ENCODE results near the gene ATG101. TPM values are rescaled to one million over a fixed set of nuclear protein-coding genes. Genes with fewer than 3 reads are reported as not detected.

Gene ATG101
- total and polyA plus RNA-seq, 2 experiments from 2014 or later: 27.7 to 60.3 TPM

- H3K27ac Mint-ChIP-seq: no peak overlapping the region
These were observed 8.2 kb upstream of the ATG101 start for GRCh38 chr12:52061470-52062166.

More at GRCh38 chr12:52061470-52062166, 8.2 kb upstream of the ATG101 start:
- Histone ChIP-seq H2AFZ (no peak overlapping the region), H3K4me3 (no peak overlapping the region), H3K4me2 (no peak overlapping the region), H3K27me3 (ENCODE audit: insufficient read depth) (no peaks in the 10 kb centered on the region), H4K20me1 (replicated peaks; ENCODE audit: insufficient read depth) (no peaks in the 10 kb centered on the region), H3K36me3 (ENCODE audit: insufficient read depth) (no peaks in the 10 kb centered on the region), H3K27ac (ENCODE audit: low read depth) (no peak overlapping the region), H3F3A (replicated peaks; ENCODE audit: low read depth) (no peaks in the 10 kb centered on the region), H3K9me2 (ENCODE audit: insufficient read depth) (no peaks in the 10 kb centered on the region), H3K79me2 (replicated peaks; ENCODE audit: insufficient read depth) (no peaks in the 10 kb centered on the region), H3K4me1 (ENCODE audit: insufficient read depth) (no peaks in the 10 kb centered on the region)
- no peak for DNase-seq (ENCODE audit: low spot score)
- H3K4me1 Mint-ChIP-seq: peaks cover 2% of the 10 kb centered on the region; the same call in 1 of the 3 replicates
- TF ChIP-seq ZNF462 (CRISPR knock-in tag; IDR thresholded peaks at IDR 0.05) (no peak), STAT1 (IDR thresholded peaks at IDR 0.05; ENCODE audit: unreplicated experiment) (no peak), ETS1 (IDR thresholded peaks at IDR 0.05) (no peak), REST (IDR thresholded peaks at IDR 0.05; ENCODE audit: unreplicated experiment) (no peak), EZH2 (IDR thresholded peaks at IDR 0.05; ENCODE audit: low read depth, unreplicated experiment) (no peak), POLR2AphosphoS5 (IDR thresholded peaks at IDR 0.05; ENCODE audit: low read depth) (no peak), ZNF331 (CRISPR knock-in tag; IDR thresholded peaks at IDR 0.05; ENCODE audit: low read depth) (no peak), JUNB (IDR thresholded peaks at IDR 0.05; ENCODE audit: unreplicated experiment) (no peak), CREB1 (CRISPR knock-in tag; IDR thresholded peaks at IDR 0.05; ENCODE audit: low read depth) (no peak), ZNF114 (CRISPR knock-in tag; IDR thresholded peaks at IDR 0.05) (no peak), CTCF (conservative IDR thresholded peaks at IDR 0.05; ENCODE audit: low read depth in 2 of 2) (no peak), EZH2phosphoT487 (IDR thresholded peaks at IDR 0.05; ENCODE audit: unreplicated experiment) (no peak), NANOG (IDR thresholded peaks at IDR 0.05; ENCODE audit: borderline replicate concordance) (no peak)
- no peaks in the 10 kb centered on the region for H3K9me3 Mint-ChIP-seq
- H3K4me3 Mint-ChIP-seq: no peak overlapping the region
- peaks cover 7% of the 10 kb centered on the region for H3K36me3 Mint-ChIP-seq (ENCODE audit: low read depth)
- ATAC-seq: no peak
- H3K27me3 Mint-ChIP-seq (ENCODE audit: insufficient read depth, low read depth, poor library complexity): peaks cover 14% of the 10 kb centered on the region
